H9 (cell line): ENCODE data around the gene ADGRG4. TPM values are rescaled to one million over a fixed set of nuclear protein-coding genes. Genes with fewer than 3 reads are reported as not detected.

Experiments used
- DNase-seq: peaks from one replicate; pipeline ENCODE4 v3.0.0-alpha.2; 2017
- H2AFZ ChIP-seq: one replicate; pipeline ENCODE4 v1.6.1; 2013; ENCODE audit warnings: mild to moderate bottlenecking, low read length, control low read depth, moderate library complexity
- H2AK5ac ChIP-seq: 2 replicates; pipeline ENCODE4 v1.6.1; 2013; ENCODE audit warnings: low read length, control low read depth, mixed read lengths; ENCODE audit not compliant: insufficient read length
- H2BK120ac ChIP-seq: one replicate; pipeline ENCODE4 v1.6.1; 2013; ENCODE audit warnings: low read depth, mild to moderate bottlenecking, low read length, control low read depth, inconsistent platforms; ENCODE audit not compliant: poor library complexity, severe bottlenecking
- H2BK12ac ChIP-seq: 2 replicates; pipeline ENCODE4 v1.6.1; 2013; ENCODE audit warnings: low read length, control low read depth, mixed read lengths, low read depth; ENCODE audit not compliant: insufficient read length
- H2BK15ac ChIP-seq: 2 replicates; pipeline ENCODE4 v1.6.1; 2013; ENCODE audit warnings: low read depth, low read length, control low read depth
- H2BK20ac ChIP-seq: one replicate; pipeline ENCODE4 v1.6.1; 2013; ENCODE audit warnings: low read depth, mild to moderate bottlenecking, low read length, control low read depth, inconsistent platforms; ENCODE audit not compliant: poor library complexity, severe bottlenecking
- H2BK5ac ChIP-seq: 2 replicates; pipeline ENCODE4 v1.6.1; 2013; ENCODE audit warnings: low read length, control low read depth, mixed read lengths; ENCODE audit not compliant: insufficient read length
- H3K14ac ChIP-seq: 2 replicates; pipeline ENCODE4 v1.6.1; 2013; ENCODE audit warnings: low read length, control low read depth; ENCODE audit not compliant: insufficient read depth
- H3K18ac ChIP-seq: 2 replicates; pipeline ENCODE4 v1.6.1; 2013; ENCODE audit warnings: low read depth, mild to moderate bottlenecking, mixed read lengths, low read length, control low read depth; ENCODE audit not compliant: insufficient read length
- H3K23ac ChIP-seq: 2 replicates; pipeline ENCODE4 v1.6.1; 2013; ENCODE audit warnings: low read length, control low read depth, mixed read lengths, low read depth; ENCODE audit not compliant: insufficient read length
- H3K23me2 ChIP-seq: 2 replicates; pipeline ENCODE4 v1.6.1; 2013; ENCODE audit warnings: low read depth, mild to moderate bottlenecking, mixed read lengths, low read length, control low read depth; ENCODE audit not compliant: insufficient read length, poor library complexity, severe bottlenecking
- H3K27ac ChIP-seq: 2 replicates; pipeline ENCODE4 v1.5.1; 2013; ENCODE audit warnings: low read length, control low read depth, mixed read lengths, low read depth; ENCODE audit not compliant: insufficient read length
- H3K27me3 ChIP-seq: 2 replicates; pipeline ENCODE4 v1.6.1; 2013; ENCODE audit warnings: low read length, control low read depth, inconsistent platforms; ENCODE audit not compliant: insufficient read depth
- H3K4ac ChIP-seq: 2 replicates; pipeline ENCODE4 v1.6.1; 2013; ENCODE audit warnings: low read depth, mild to moderate bottlenecking, control low read depth, inconsistent platforms, low read length, moderate library complexity
- H3K4me1 ChIP-seq: 2 replicates; pipeline ENCODE4 v1.6.1; 2013; ENCODE audit warnings: low read length, control low read depth, inconsistent platforms; ENCODE audit not compliant: insufficient read depth
- H3K4me2 ChIP-seq: 2 replicates; pipeline ENCODE4 v1.6.1; 2013; ENCODE audit warnings: low read length, control low read depth, mixed read lengths; ENCODE audit not compliant: insufficient read length, insufficient read depth
- H3K56ac ChIP-seq: 2 replicates; pipeline ENCODE4 v1.6.1; 2013; ENCODE audit warnings: low read depth, mild to moderate bottlenecking, mixed read lengths, low read length, control low read depth; ENCODE audit not compliant: insufficient read length
- H3K79me1 ChIP-seq: 2 replicates; pipeline ENCODE4 v1.6.1; 2013; ENCODE audit warnings: low read depth, mild to moderate bottlenecking, moderate library complexity, low read length, control low read depth, inconsistent platforms; ENCODE audit not compliant: insufficient read depth, poor library complexity, severe bottlenecking
- H3K79me2 ChIP-seq: 2 replicates; pipeline ENCODE4 v1.6.1; 2013; ENCODE audit warnings: low read length, control low read depth, inconsistent platforms; ENCODE audit not compliant: insufficient read depth
- H3K9ac ChIP-seq: 2 replicates; pipeline ENCODE4 v1.6.1; 2013; ENCODE audit warnings: low read length, control low read depth, mixed read lengths; ENCODE audit not compliant: insufficient read length; ENCODE audit errors: extremely low read depth
- H3K9me3 ChIP-seq: one replicate; pipeline ENCODE4 v1.6.1; 2013; ENCODE audit warnings: low read depth, low read length, inconsistent platforms; ENCODE audit not compliant: control insufficient read depth
- H3T11ph ChIP-seq: one replicate; pipeline ENCODE4 v1.6.1; 2013; ENCODE audit warnings: mild to moderate bottlenecking, low read length, control low read depth, inconsistent platforms
- H4K20me1 ChIP-seq: one replicate; pipeline ENCODE4 v1.6.1; 2013; ENCODE audit not compliant: control insufficient read depth, insufficient read length, insufficient read depth
- H4K5ac ChIP-seq: 2 replicates; pipeline ENCODE4 v1.6.1; 2013; ENCODE audit warnings: low read depth, mild to moderate bottlenecking, mixed read lengths, low read length, control low read depth; ENCODE audit not compliant: insufficient read length
- H4K8ac ChIP-seq: replicated peaks from 2 replicates; pipeline ENCODE4 v1.6.1; 2013; ENCODE audit warnings: low read length, control low read depth, mixed read lengths, low read depth; ENCODE audit not compliant: insufficient read length
- H4K91ac ChIP-seq: 2 replicates; pipeline ENCODE4 v1.6.1; 2013; ENCODE audit warnings: low read depth, mild to moderate bottlenecking, moderate library complexity, mixed read lengths, low read length, control low read depth; ENCODE audit not compliant: insufficient read length
- H3K27ac Mint-ChIP-seq, 3 experiments: 2 replicates in 2 of 3; 3 replicates in 1 of 3; pipeline ENCODE4 v1.8.0; 2020 to 2021; ENCODE audit warnings: mixed read lengths in 3 of 3, mild to moderate bottlenecking in 1 of 3, moderate library complexity in 1 of 3
- H3K27me3 Mint-ChIP-seq: 2 replicates; pipeline ENCODE4 v1.8.0; 2021; ENCODE audit warnings: low read depth, mild to moderate bottlenecking, moderate library complexity, mixed read lengths
- H3K36me3 Mint-ChIP-seq, 3 experiments: 2 replicates in 2 of 3; 3 replicates in 1 of 3; pipeline ENCODE4 v1.8.0; 2020 to 2021; ENCODE audit warnings: low read depth in 3 of 3, mixed read lengths in 3 of 3; ENCODE audit not compliant: insufficient read depth in 1 of 3
- H3K4me1 Mint-ChIP-seq, 2 experiments: 2 replicates each; pipeline ENCODE4 v1.8.0; 2020; ENCODE audit warnings: mixed read lengths in 2 of 2
- H3K4me3 Mint-ChIP-seq, 2 experiments: 2 replicates in 1 of 2; 3 replicates in 1 of 2; pipeline ENCODE4 v1.8.0; 2020 to 2021; ENCODE audit warnings: mild to moderate bottlenecking in 2 of 2, mixed read lengths in 2 of 2, moderate library complexity in 1 of 2
- H3K9me3 Mint-ChIP-seq, 2 experiments: 2 replicates in 1 of 2; 3 replicates in 1 of 2; pipeline ENCODE4 v1.8.0; 2020; ENCODE audit warnings: mild to moderate bottlenecking in 2 of 2, mixed read lengths in 2 of 2, moderate library complexity in 1 of 2
- WGBS: extraction: QIAGEN DNeasy Blood & Tissue Kit; methylation state at CpG from one replicate; pipeline ENCODE4 v1.1.7; 2013; ENCODE audit warnings: missing lambda C conversion rate, low lambda C conversion rate, mixed read lengths; ENCODE audit not compliant: insufficient read length; ENCODE audit errors: extremely low coverage; 5-methylcytosine and 5-hydroxymethylcytosine counted together
- total RNA-seq: library from RNA; stranded (reverse); gene quantifications from 2 replicates; pipeline ENCODE4 v1.2.1, GENCODE V29; 2021
- TF ChIP-seq, protein P1 (sequence below): fragments of 200-600 bp; sonication (generic); conservative IDR thresholded peaks from 3 replicates; pipeline ENCODE4 v1.8.0; 2021; ENCODE audit warnings: antibody characterized with exemption, mild to moderate bottlenecking

Gene ADGRG4
- total RNA-seq, 1 experiment from 2014 or later: not detected

DNA sequence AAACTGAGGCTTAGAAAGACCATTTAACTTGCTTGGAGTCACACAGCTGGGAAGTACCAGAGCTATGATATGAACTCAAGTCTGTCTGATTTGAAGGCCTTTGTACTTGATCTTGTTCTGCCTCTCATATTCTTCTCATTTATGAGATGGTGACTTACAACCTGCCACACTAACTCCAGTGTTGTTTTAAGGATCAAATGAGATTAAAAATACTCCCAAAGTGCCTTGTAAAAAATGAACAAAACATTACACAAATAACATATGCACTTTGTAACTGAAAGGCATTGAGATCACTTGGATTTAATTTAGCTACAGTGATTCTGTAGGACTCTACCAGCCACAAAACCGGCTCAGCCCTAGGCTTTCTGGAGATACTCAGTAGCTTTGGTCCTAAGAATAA is 33.9 kb upstream of the ADGRG4 start:
- Histone ChIP-seq H3K79me1 (no peaks in the 10 kb centered on the region), H3K9ac (no peak overlapping the region), H3K27me3 (no peaks in the 10 kb centered on the region), H2AFZ (no peak overlapping the region), H4K20me1 (no peaks in the 10 kb centered on the region), H2BK120ac (no peak overlapping the region), H2BK12ac (no peak overlapping the region), H3K14ac (no peak overlapping the region), H3K9me3 (peaks cover 18% of the 10 kb centered on the region), H3K27ac (no peak overlapping the region), H4K91ac (no peak overlapping the region), H3K18ac (no peak overlapping the region), H3K79me2 (no peaks in the 10 kb centered on the region), H2BK5ac (no peak overlapping the region), H3K23me2 (no peaks in the 10 kb centered on the region), H2BK20ac (no peak overlapping the region), H4K5ac (no peak overlapping the region), H3K23ac (no peak overlapping the region), H3K4me2 (no peak overlapping the region), H3T11ph (no peak overlapping the region), H2BK15ac (no peak overlapping the region), H2AK5ac (no peak overlapping the region), H4K8ac (no peak overlapping the region), H3K4ac (no peak overlapping the region), H3K4me1 (no peaks in the 10 kb centered on the region), H3K56ac (no peak overlapping the region)
- Mint-ChIP-seq H3K36me3 (peaks cover 0 to 4% (median 2%) of the 10 kb centered on the region in 3 experiments; a peak in 1 of 7 replicates), H3K4me3 (no peak overlapping the region), H3K27me3 (peaks cover 15% of the 10 kb centered on the region), H3K27ac (no peak overlapping the region), H3K4me1 (peaks cover 0 to 6% of the 10 kb centered on the region in 2 experiments; a peak in 2 of 4 replicates), H3K9me3 (peaks cover 49 to 80% of the 10 kb centered on the region in 2 experiments)
- DNase-seq: no peak
- TF ChIP-seq, protein P1, sequence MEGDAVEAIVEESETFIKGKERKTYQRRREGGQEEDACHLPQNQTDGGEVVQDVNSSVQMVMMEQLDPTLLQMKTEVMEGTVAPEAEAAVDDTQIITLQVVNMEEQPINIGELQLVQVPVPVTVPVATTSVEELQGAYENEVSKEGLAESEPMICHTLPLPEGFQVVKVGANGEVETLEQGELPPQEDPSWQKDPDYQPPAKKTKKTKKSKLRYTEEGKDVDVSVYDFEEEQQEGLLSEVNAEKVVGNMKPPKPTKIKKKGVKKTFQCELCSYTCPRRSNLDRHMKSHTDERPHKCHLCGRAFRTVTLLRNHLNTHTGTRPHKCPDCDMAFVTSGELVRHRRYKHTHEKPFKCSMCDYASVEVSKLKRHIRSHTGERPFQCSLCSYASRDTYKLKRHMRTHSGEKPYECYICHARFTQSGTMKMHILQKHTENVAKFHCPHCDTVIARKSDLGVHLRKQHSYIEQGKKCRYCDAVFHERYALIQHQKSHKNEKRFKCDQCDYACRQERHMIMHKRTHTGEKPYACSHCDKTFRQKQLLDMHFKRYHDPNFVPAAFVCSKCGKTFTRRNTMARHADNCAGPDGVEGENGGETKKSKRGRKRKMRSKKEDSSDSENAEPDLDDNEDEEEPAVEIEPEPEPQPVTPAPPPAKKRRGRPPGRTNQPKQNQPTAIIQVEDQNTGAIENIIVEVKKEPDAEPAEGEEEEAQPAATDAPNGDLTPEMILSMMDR: no peak
- WGBS: no CpG with 5 or more reads among the region's 1 CpG
